Loucy (cell line): ENCODE measurements around the gene FBXW9.
"Not testable (repeated sequence)": the region's sequence is repeated elsewhere in the genome, so short reads cannot be mapped to it uniquely, and the experiment has no call there.

Source experiments
- H2AFZ ChIP-seq: fragments of 200-600 bp; sonication (generic); 2 replicates; pipeline ENCODE4 v1.6.0; 2016; ENCODE audit warnings: antibody characterized with exemption, mild to moderate bottlenecking, low read length, moderate library complexity
- H3F3A ChIP-seq: fragments of 200-600 bp; 2 replicates; pipeline ENCODE4 v1.6.0; 2016; ENCODE audit warnings: antibody characterized with exemption, low read depth, mild to moderate bottlenecking
- H3K27me3 ChIP-seq: fragments of 200-600 bp; sonication (generic); 2 replicates; pipeline ENCODE4 v1.6.1; 2014; ENCODE audit warnings: low read length, mild to moderate bottlenecking; ENCODE audit not compliant: insufficient read depth, poor library complexity, severe bottlenecking
- H3K36me3 ChIP-seq: fragments of 200-600 bp; sonication (generic); 2 replicates; pipeline ENCODE4 v1.6.1; 2016; ENCODE audit warnings: low read length; ENCODE audit not compliant: insufficient read depth
- H3K4me1 ChIP-seq: fragments of 200-600 bp; sonication (generic); 2 replicates; pipeline ENCODE4 v1.5.1; 2014; ENCODE audit warnings: low read length, mild to moderate bottlenecking; ENCODE audit not compliant: insufficient read depth, poor library complexity, severe bottlenecking
- H3K4me2 ChIP-seq: fragments of 200-600 bp; sonication (generic); 2 replicates; pipeline ENCODE4 v1.6.0; 2014; ENCODE audit warnings: antibody characterized with exemption, low read length, low read depth, mild to moderate bottlenecking; ENCODE audit not compliant: poor library complexity, severe bottlenecking
- H3K4me3 ChIP-seq: fragments of 200-600 bp; sonication (generic); 2 replicates; pipeline ENCODE4 v1.5.1; 2014; ENCODE audit warnings: low read length, mild to moderate bottlenecking, mixed read lengths; ENCODE audit not compliant: poor library complexity, severe bottlenecking
- H3K79me2 ChIP-seq: fragments of 200-600 bp; sonication (generic); 2 replicates; pipeline ENCODE4 v1.6.1; 2014; ENCODE audit warnings: low read length; ENCODE audit not compliant: insufficient read depth
- H3K9ac ChIP-seq: fragments of 200-600 bp; sonication (generic); 2 replicates; pipeline ENCODE4 v1.6.0; 2014; ENCODE audit warnings: mild to moderate bottlenecking, low read depth, low read length, moderate library complexity; ENCODE audit not compliant: poor library complexity, severe bottlenecking
- H3K9me2 ChIP-seq: fragments of 200-600 bp; sonication (generic); replicated peaks from 2 replicates; pipeline ENCODE4 v1.6.1; 2016; ENCODE audit warnings: low read depth, low read length, mixed read lengths
- H3K9me3 ChIP-seq: fragments of 200-600 bp; sonication (generic); 2 replicates; pipeline ENCODE4 v1.6.1; 2014; ENCODE audit warnings: mild to moderate bottlenecking, antibody characterized with exemption, low read length, low read depth; ENCODE audit not compliant: insufficient read depth
- H4K20me1 ChIP-seq: fragments of 200-600 bp; sonication (generic); 2 replicates; pipeline ENCODE4 v1.6.0; 2014; ENCODE audit warnings: antibody characterized with exemption, low read length, mild to moderate bottlenecking; ENCODE audit not compliant: insufficient read depth, poor library complexity, severe bottlenecking
- EZH2phosphoT487 ChIP-seq: fragments of 200-600 bp; IDR thresholded peaks from 2 replicates; pipeline ENCODE4 v1.6.1; 2018; ENCODE audit warnings: antibody characterized with exemption, mild to moderate bottlenecking, moderate library complexity, borderline replicate concordance
- TF ChIP-seq, protein P1 (sequence below): fragments of 200-600 bp; sonication (generic); conservative IDR thresholded peaks from 2 replicates; pipeline ENCODE4 v1.5.1; 2014; ENCODE audit warnings: mild to moderate bottlenecking, antibody characterized with exemption, low read length

FBXW9 gene

DNA sequence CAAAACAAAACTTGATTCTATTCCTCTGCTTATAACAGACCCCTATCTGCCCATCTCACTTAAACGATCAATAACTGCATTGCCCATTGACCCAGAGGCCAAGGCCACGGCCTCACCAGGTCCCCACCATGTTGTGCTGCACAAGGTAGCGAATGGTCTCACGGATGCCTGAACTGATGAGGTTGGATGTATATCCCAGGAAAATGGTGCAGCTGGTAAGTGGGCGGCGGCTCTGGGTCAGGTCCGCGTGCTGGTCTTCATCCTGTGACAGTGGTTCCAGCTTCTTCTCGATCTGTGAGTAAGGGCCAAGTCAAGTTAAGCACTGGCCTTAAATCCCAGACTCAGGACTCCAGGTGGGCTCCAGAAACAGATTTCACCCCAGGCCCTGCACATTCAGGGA lies 16.4 kb downstream of the FBXW9 start:
- H3K4me1 ChIP-seq: peaks cover 8% of the 10 kb centered on the region
- H3K9me2 ChIP-seq: no peaks in the 10 kb centered on the region
- peaks cover 16% of the 10 kb centered on the region for H4K20me1 ChIP-seq
- H2AFZ ChIP-seq: no peak overlapping the region
- TF ChIP-seq, protein P1, sequence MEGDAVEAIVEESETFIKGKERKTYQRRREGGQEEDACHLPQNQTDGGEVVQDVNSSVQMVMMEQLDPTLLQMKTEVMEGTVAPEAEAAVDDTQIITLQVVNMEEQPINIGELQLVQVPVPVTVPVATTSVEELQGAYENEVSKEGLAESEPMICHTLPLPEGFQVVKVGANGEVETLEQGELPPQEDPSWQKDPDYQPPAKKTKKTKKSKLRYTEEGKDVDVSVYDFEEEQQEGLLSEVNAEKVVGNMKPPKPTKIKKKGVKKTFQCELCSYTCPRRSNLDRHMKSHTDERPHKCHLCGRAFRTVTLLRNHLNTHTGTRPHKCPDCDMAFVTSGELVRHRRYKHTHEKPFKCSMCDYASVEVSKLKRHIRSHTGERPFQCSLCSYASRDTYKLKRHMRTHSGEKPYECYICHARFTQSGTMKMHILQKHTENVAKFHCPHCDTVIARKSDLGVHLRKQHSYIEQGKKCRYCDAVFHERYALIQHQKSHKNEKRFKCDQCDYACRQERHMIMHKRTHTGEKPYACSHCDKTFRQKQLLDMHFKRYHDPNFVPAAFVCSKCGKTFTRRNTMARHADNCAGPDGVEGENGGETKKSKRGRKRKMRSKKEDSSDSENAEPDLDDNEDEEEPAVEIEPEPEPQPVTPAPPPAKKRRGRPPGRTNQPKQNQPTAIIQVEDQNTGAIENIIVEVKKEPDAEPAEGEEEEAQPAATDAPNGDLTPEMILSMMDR: no peak
- no peak for TF ChIP-seq EZH2phosphoT487
- H3K9ac ChIP-seq: no peak overlapping the region
- H3K9me3 ChIP-seq: no peaks in the 10 kb centered on the region
- peak overlapping the region; percentile 59 for H3K4me3 ChIP-seq
- peaks cover 39% of the 10 kb centered on the region; the same call in 1 of the 2 replicates for H3K36me3 ChIP-seq
- H3F3A ChIP-seq: peaks cover 4% of the 10 kb centered on the region
- no peaks in the 10 kb centered on the region for H3K27me3 ChIP-seq
- peaks cover 17% of the 10 kb centered on the region for H3K79me2 ChIP-seq
- H3K4me2 ChIP-seq: peak overlapping the region; percentile 64

DNA sequence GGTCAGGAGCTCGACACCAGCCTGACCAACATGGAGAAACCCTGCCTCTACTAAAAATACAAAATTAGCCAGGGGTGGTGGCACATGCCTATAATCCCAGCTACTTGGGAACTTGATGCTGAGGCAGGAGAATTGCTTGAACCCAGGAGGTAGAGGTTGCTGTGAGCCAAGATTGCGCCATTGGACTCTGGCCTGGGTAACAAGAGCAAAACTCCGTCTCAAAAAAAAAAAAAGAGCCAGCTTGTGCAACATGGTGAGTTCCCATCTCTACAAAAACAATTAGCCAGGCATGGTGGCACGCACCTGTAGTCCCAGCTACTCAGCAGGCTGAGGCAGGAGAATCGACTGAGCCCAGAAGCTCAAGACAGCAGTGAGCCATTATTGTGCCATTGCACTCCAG lies 18.4 kb downstream of the FBXW9 start:
- H3K9me3 ChIP-seq, H3K4me1 ChIP-seq, H3K4me3 ChIP-seq, H3K4me2 ChIP-seq, H2AFZ ChIP-seq, H3F3A ChIP-seq, H3K27me3 ChIP-seq, H3K9ac ChIP-seq, H3K9me2 ChIP-seq: not testable (repeated sequence)
- H3K79me2 ChIP-seq: peaks cover 17% of the 10 kb centered on the region
- H4K20me1 ChIP-seq: peaks cover 16% of the 10 kb centered on the region
- H3K36me3 ChIP-seq: peaks cover 50% of the 10 kb centered on the region; the same call in 1 of the 2 replicates

- peaks cover 16% of the 10 kb centered on the region for H4K20me1 ChIP-seq
- H3K79me2 ChIP-seq: peaks cover 17% of the 10 kb centered on the region
- no peak overlapping the region for H3K4me3 ChIP-seq
- no peaks in the 10 kb centered on the region for H3K27me3 ChIP-seq
- no peak for TF ChIP-seq EZH2phosphoT487
- TF ChIP-seq, protein P1: no peak
- H3K4me1 ChIP-seq: peaks cover 8% of the 10 kb centered on the region
- H3F3A ChIP-seq: peaks cover 4% of the 10 kb centered on the region
- H3K9ac ChIP-seq: no peak overlapping the region
- H3K9me3 ChIP-seq: no peaks in the 10 kb centered on the region
- H3K36me3 ChIP-seq: peaks cover 53% of the 10 kb centered on the region; the same call in 1 of the 2 replicates
- H2AFZ ChIP-seq: no peak overlapping the region
- no peak overlapping the region for H3K4me2 ChIP-seq
- no peaks in the 10 kb centered on the region for H3K9me2 ChIP-seq
Measured at GRCh38 chr19:12676928-12677327, 19.5 kb downstream of the FBXW9 start.

DNA sequence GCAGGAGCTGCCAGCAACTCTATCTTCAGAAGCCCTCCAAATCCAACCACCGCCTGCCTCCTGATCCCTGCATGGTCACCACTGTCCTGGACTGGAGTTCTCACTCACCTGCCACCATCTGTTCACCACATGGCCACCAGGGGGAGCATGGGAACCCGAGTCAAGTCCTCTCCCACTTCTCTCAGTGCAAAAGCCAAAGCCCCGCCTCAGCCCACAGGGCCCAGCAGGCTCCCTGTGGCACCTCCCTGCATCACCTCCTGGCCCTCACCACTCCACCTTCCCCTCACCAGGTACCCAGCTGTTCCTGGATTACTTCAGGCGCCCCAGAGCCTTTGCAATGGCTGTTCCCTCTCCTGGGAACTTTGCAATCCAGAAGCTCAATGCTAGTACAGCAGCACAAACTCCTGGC lies 20.0 kb downstream of the FBXW9 start:
- Histone ChIP-seq H3K9me2 (no peaks in the 10 kb centered on the region), H3K36me3 (peaks cover 53% of the 10 kb centered on the region; the same call in 1 of the 2 replicates), H3K27me3 (no peaks in the 10 kb centered on the region), H2AFZ (no peak overlapping the region), H3K4me3 (no peak overlapping the region), H3F3A (peaks cover 2% of the 10 kb centered on the region), H4K20me1 (peaks cover 16% of the 10 kb centered on the region), H3K9ac (no peak overlapping the region), H3K9me3 (no peaks in the 10 kb centered on the region), H3K4me2 (no peak overlapping the region), H3K79me2 (peaks cover 17% of the 10 kb centered on the region), H3K4me1 (peaks cover 8% of the 10 kb centered on the region)
- TF ChIP-seq EZH2phosphoT487: no peak
- TF ChIP-seq, protein P1: peak; percentile 88
